OCI-LY7 (cell line): Measurements from ENCODE around the gene DHRS3. TPM values are rescaled to one million over a fixed set of nuclear protein-coding genes. Genes with fewer than 3 reads are reported as not detected.

ENCODE experiments used
- BruUV-seq: library from RNA; stranded (reverse); fragments of 400-500 nt; replicated peaks from 2 replicates; lab custom pipeline; 2021; lab: Mats Ljungman, UMichigan
- CTCF ChIA-PET: fragments of 300-600 bp; sonication (Branson Sonifier 250); formaldehyde crosslinking; loops from one replicate; lab custom pipeline; 2022; ENCODE audit warnings: antibody characterized with exemption; ENCODE audit not compliant: unreplicated experiment; lab: Charles Lee
- POLR2A ChIA-PET: fragments of 300-600 bp; sonication (Branson Sonifier 250); formaldehyde crosslinking; loops from one replicate; lab custom pipeline; 2022; ENCODE audit warnings: antibody characterized with exemption; lab: Charles Lee
- DNase-seq: peaks from one replicate; pipeline ENCODE4 v3.0.0-alpha.2; 2015; ENCODE audit warnings: low spot score
- H2AFZ ChIP-seq: fragments of 200-600 bp; sonication (generic), shearing (Covaris generic); 2 replicates; pipeline ENCODE4 v1.6.1; 2014; ENCODE audit warnings: mild to moderate bottlenecking, antibody characterized with exemption, low read length, moderate library complexity
- H3K27ac ChIP-seq: fragments of 200-600 bp; sonication (generic); 2 replicates; pipeline ENCODE4 v1.5.1; 2014; ENCODE audit warnings: mixed run types, low read depth, mild to moderate bottlenecking, moderate library complexity, low read length, inconsistent platforms; ENCODE audit not compliant: poor library complexity, severe bottlenecking
- H3K36me3 ChIP-seq: fragments of 200-600 bp; sonication (generic); 2 replicates; pipeline ENCODE4 v1.6.1; 2014; ENCODE audit warnings: mild to moderate bottlenecking, antibody characterized with exemption, low read length, moderate library complexity, mixed read lengths; ENCODE audit not compliant: insufficient read depth
- H3K4me1 ChIP-seq: fragments of 200-600 bp; sonication (generic); 2 replicates; pipeline ENCODE4 v1.5.1; 2014; ENCODE audit warnings: mild to moderate bottlenecking, low read length; ENCODE audit not compliant: insufficient read depth, poor library complexity, severe bottlenecking
- H3K4me2 ChIP-seq: fragments of 200-600 bp; sonication (generic); 2 replicates; pipeline ENCODE4 v1.6.1; 2014; ENCODE audit warnings: mild to moderate bottlenecking, low read length
- H3K4me3 ChIP-seq: fragments of 200-600 bp; sonication (generic); 2 replicates; pipeline ENCODE4 v1.5.1; 2014; ENCODE audit warnings: mild to moderate bottlenecking, low read depth, low read length; ENCODE audit not compliant: poor library complexity, severe bottlenecking
- H3K79me2 ChIP-seq: fragments of 200-600 bp; sonication (generic); 2 replicates; pipeline ENCODE4 v1.6.1; 2016; ENCODE audit warnings: low read depth, mild to moderate bottlenecking, low read length, moderate library complexity, mixed read lengths; ENCODE audit not compliant: insufficient read depth
- H3K9me2 ChIP-seq: fragments of 200-600 bp; sonication (generic); 2 replicates; pipeline ENCODE4 v1.6.1; 2016; ENCODE audit warnings: mild to moderate bottlenecking, low read length, mixed read lengths; ENCODE audit not compliant: insufficient read depth
- H3K9me3 ChIP-seq: fragments of 200-600 bp; sonication (generic); 2 replicates; pipeline ENCODE4 v1.6.1; 2014; ENCODE audit warnings: mild to moderate bottlenecking, mixed run types, low read length, mixed read lengths
- H4K20me1 ChIP-seq: fragments of 200-600 bp; sonication (generic); 2 replicates; pipeline ENCODE4 v1.6.1; 2014; ENCODE audit warnings: mild to moderate bottlenecking, antibody characterized with exemption, low read length, moderate library complexity, mixed read lengths; ENCODE audit not compliant: insufficient read depth
- CTCF ChIP-seq: fragments of 200-600 bp; sonication (generic); conservative IDR thresholded peaks from 2 replicates; pipeline ENCODE4 v1.5.1; 2014; ENCODE audit warnings: mild to moderate bottlenecking, antibody characterized with exemption, low read length, moderate library complexity, mixed read lengths
- EZH2phosphoT487 ChIP-seq: fragments of 200-600 bp; sonication (generic); IDR thresholded peaks from 2 replicates; pipeline ENCODE4 v1.6.1; 2018; ENCODE audit warnings: low read depth, borderline replicate concordance, mild to moderate bottlenecking, mixed run types, antibody characterized with exemption, low read length, moderate library complexity, mixed read lengths
- intact Hi-C: fragments of 100-400 bp; cut with micrococcal nuclease; formaldehyde crosslinking; loops from one replicate; pipeline ENCODE4 v1.10.0; 2022; ENCODE audit not compliant: unreplicated experiment
- total RNA-seq, 2 experiments: library from RNA; depleted of rRNA in 1 of 2; stranded (reverse); fragments of >200 nt in 1 of 2; shearing (Covaris generic) in 1 of 2; gene quantifications; 2 replicates each; pipeline ENCODE4 v1.2.3, GENCODE V29; 2014 to 2022

The DHRS3 gene
- total RNA-seq, 2 experiments from 2014 or later = not detected

- TF ChIP-seq EZH2phosphoT487 (no peak), CTCF (no peak)
- Histone ChIP-seq H3K9me3 (no peaks in the 10 kb centered on the region), H3K9me2 (no peaks in the 10 kb centered on the region), H3K4me3 (no peak overlapping the region), H3K4me2 (no peak overlapping the region), H3K79me2 (no peaks in the 10 kb centered on the region), H4K20me1 (no peaks in the 10 kb centered on the region), H3K36me3 (no peaks in the 10 kb centered on the region), H2AFZ (no peak overlapping the region), H3K27ac (no peak overlapping the region), H3K4me1 (no peaks in the 10 kb centered on the region)
- CTCF ChIA-PET = no interaction called here
- BruUV-seq = no TSS peak
- POLR2A ChIA-PET = no interaction called here
- intact Hi-C loops = no loop called here
- no peak for DNase-seq
Observed at GRCh38 chr1:12552951-12553921, 64.8 kb downstream of the DHRS3 start.

DNA sequence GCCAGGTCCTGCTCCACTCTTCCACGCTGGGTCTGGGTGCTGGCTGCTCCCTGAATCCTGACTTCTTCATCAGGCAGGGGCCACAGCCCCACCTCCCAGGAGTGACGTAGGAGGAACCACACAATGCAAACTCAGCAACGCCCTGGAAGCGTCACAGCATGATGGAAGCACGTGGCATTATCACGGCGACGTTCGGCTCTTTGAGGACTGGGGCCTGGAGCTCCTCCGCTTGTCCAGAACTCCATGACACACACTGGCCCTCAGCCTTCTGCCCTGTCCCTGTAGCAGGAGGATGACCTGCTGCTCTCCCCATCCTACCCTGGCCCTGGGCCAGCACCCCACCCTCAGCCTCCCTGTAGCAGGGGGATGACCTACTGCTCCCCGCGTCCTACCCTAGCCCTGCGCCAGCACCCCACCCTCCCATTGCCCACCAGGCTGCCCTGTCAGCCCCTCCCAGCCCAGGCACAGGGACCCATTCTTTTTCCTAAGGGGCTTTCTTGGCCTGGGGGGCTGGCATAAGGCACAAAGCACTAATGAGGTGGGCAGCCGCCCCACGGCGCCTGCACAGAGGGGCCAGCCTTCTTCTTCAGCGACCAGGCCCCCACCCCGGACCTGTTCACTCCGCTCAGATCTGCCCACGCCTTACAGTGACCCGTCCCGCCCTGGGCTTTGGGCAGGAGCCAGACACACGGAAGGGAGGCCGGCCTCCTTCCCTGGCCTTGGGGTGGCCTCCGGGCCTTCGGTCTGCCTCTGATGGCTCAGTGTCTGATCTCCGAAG, 65.7 kb downstream of the DHRS3 start:
- POLR2A ChIA-PET = no interaction called here
- no peak overlapping the region for H3K4me3 ChIP-seq
- no peak for DNase-seq
- no peak overlapping the region for H3K4me2 ChIP-seq
- no peaks in the 10 kb centered on the region for H3K9me2 ChIP-seq
- no TSS peak for BruUV-seq
- no peaks in the 10 kb centered on the region for H3K9me3 ChIP-seq
- intact Hi-C loops = no loop called here
- no peaks in the 10 kb centered on the region for H3K4me1 ChIP-seq
- no peaks in the 10 kb centered on the region for H3K79me2 ChIP-seq
- TF ChIP-seq EZH2phosphoT487 = no peak
- TF ChIP-seq CTCF = no peak
- H3K27ac ChIP-seq = no peak overlapping the region
- CTCF ChIA-PET = no interaction called here
- no peaks in the 10 kb centered on the region for H4K20me1 ChIP-seq
- no peak overlapping the region for H2AFZ ChIP-seq
- no peaks in the 10 kb centered on the region for H3K36me3 ChIP-seq
